ENCODE data around the gene TESK2.

- TF ChIP-seq SNAI2 (CRISPR knock-in tag; IDR thresholded peaks at IDR 0.05) (no peak), ZFP30 (CRISPR knock-in tag; IDR thresholded peaks at IDR 0.05) (no peak), PATZ1 (CRISPR knock-in tag; IDR thresholded peaks at IDR 0.05; ENCODE audit: borderline replicate concordance) (no peak), CREB5 (CRISPR knock-in tag; IDR thresholded peaks at IDR 0.05; ENCODE audit: low read depth) (no peak), CSDC2 (CRISPR knock-in tag; IDR thresholded peaks at IDR 0.05) (no peak), ARNTL (CRISPR knock-in tag; IDR thresholded peaks at IDR 0.05; ENCODE audit: borderline replicate concordance, low read depth) (no peak), GLIS3 (CRISPR knock-in tag; IDR thresholded peaks at IDR 0.05) (no peak), ZNF565 (CRISPR knock-in tag; conservative IDR thresholded peaks at IDR 0.05; ENCODE audit: low read depth) (no peak), TOX (CRISPR knock-in tag; IDR thresholded peaks at IDR 0.05; ENCODE audit: borderline replicate concordance) (no peak)
Measured at GRCh38 chr1:45335855-45336324, 155.1 kb downstream of the TESK2 start.
